GM12873 (cell line): ENCODE results near the gene LAMB3.

ENCODE experiments used
- TF ChIP-seq, protein P1 (sequence below): IDR thresholded peaks from 2 replicates; pipeline ENCODE4 v1.5.1; 2012; ENCODE audit warnings: low read depth, mild to moderate bottlenecking, moderate library complexity, low read length, control low read depth; ENCODE audit not compliant: insufficient read depth; ENCODE audit errors: missing control alignments

The LAMB3 gene

DNA sequence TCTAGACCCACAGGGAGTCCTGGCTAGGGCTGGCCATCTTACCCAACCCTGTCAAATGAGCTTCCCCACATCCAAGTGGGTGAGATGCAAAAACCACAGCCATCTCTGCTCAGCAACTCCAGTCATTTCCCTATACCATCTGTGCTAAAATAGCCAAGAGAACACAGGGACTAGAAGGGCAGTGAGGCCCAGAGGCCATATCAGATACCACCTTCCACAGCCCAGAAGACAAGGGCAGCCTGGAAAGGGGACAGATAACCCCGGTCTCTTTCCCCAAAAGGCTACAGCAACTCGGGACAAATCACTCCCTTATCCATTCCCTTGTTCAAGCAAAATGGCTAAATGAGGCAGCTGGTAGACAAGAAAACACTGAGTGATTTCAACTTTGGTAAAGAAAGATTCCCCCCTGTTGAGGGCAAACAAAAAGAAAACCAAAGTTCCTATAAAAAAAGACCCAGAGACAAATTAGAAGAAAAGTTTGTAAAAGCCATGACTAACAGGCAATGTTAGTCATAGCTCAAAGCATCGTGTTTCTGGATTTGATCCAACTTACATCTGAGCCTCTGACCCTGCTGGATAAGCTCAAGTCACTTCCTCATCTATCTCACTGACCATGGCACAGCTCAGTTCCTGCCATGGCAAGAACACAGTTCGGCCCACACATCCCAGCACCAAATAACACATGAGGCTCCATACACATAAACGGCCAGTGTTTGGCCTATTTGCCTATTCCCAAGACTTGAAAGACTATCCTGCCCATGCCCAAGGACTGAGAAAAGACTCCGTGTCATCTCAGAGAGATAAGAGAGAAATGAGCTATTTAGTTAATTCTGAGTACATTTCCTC is 3.1 kb downstream of the LAMB3 start:
- TF ChIP-seq, protein P1, sequence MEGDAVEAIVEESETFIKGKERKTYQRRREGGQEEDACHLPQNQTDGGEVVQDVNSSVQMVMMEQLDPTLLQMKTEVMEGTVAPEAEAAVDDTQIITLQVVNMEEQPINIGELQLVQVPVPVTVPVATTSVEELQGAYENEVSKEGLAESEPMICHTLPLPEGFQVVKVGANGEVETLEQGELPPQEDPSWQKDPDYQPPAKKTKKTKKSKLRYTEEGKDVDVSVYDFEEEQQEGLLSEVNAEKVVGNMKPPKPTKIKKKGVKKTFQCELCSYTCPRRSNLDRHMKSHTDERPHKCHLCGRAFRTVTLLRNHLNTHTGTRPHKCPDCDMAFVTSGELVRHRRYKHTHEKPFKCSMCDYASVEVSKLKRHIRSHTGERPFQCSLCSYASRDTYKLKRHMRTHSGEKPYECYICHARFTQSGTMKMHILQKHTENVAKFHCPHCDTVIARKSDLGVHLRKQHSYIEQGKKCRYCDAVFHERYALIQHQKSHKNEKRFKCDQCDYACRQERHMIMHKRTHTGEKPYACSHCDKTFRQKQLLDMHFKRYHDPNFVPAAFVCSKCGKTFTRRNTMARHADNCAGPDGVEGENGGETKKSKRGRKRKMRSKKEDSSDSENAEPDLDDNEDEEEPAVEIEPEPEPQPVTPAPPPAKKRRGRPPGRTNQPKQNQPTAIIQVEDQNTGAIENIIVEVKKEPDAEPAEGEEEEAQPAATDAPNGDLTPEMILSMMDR, result no peak

DNA sequence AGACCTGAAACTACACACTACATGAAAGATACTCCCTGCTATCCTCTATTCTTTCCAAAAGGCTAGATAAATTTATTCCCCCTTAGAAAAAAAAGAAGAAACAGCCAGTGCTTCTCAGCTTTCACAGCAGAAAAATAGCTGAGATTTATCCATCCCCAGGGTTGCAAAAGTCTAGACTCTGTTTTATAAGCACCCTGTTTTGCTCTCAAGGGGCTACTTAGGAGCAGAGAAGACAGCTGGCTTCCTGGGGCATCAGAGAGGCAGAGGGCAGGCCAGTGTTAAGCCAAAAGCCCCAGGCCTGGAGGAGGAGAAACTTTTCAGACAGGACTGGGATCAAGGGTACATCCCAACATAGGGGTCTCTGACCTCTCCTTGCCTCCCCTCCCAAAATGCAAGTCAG is 3.9 kb downstream of the LAMB3 start:
- TF ChIP-seq, protein P1, result no peak

DNA sequence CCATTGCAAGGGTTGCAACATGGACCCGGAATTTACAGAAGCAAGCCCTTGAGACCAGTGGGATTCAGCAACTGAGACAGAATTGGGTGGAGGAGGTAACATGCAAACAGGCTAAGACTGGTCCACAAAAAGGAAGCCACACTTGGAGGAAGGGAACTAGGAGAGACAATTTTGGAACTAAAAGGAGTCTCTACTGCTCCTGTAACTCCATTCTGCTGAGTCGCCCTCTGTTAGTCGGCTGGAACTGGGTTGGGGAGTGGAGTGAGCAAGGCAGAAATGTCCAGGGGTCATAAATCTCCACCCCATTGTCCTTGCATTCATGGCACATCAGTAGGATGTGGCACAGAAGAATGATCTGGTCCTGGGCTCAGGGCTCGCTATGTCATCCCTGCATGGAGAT is 5.1 kb downstream of the LAMB3 start:
- TF ChIP-seq, protein P1, result no peak

DNA sequence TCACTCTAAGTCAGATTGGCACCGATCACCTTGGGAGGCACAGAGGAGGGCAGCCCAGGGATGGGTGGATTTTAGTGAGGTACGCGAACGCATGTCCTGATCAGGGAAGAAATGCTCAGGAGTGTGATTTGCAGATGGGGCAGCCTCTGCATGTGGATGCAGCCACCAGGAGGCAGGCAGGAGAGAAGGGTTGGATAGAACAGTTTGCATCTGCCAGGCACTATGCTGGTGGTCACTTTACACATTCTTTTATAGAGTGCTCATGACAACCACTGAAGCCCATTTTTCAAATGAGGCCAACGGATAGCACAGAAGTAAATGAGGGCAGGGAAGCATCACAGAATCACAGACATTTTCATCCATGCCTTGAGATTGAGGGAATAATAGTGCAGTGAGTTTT is 5.7 kb downstream of the LAMB3 start:
- TF ChIP-seq, protein P1, result peak; percentile 33

DNA sequence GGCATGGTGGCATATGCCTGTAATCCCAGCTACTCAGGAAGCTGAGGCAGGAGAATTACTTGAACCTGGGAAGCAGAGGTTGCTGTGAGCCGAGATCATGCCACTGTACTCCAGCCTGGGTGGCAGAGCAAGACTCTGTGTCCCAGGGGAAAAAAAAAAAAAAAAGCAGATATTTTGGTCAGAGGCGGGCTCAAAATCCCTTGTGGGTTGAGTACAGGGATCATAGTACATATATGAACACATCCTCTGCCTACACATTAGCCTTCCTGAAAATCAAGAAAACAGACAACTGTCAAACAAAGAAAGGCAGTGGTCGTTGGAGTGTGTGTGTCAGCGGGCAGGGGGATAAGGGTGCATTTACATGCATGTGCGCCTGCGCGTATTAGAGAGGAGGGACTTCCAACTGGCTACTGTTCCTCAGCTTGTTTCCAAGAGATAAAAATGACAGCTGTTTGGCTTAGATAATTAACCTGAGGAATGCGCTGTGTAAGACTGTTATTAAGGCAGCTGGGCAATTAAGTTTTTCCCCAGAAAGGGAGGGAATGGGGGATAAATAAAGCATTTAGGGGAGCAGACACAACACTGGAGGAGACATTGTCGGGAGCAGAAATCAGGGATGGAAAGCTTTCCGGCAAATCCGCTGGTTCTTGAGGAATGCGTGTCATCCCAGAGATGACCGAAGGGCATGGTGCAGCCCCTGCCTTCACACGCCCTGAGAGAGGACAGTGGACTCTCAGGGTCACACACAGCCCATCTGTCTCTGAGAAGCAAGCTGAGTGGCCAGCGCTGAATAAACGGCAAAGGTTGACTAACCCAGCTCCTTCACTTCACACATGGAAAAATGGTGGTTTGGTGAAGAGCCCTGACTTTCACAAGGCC is 6.4 kb downstream of the LAMB3 start:
- TF ChIP-seq, protein P1, result no peak

DNA sequence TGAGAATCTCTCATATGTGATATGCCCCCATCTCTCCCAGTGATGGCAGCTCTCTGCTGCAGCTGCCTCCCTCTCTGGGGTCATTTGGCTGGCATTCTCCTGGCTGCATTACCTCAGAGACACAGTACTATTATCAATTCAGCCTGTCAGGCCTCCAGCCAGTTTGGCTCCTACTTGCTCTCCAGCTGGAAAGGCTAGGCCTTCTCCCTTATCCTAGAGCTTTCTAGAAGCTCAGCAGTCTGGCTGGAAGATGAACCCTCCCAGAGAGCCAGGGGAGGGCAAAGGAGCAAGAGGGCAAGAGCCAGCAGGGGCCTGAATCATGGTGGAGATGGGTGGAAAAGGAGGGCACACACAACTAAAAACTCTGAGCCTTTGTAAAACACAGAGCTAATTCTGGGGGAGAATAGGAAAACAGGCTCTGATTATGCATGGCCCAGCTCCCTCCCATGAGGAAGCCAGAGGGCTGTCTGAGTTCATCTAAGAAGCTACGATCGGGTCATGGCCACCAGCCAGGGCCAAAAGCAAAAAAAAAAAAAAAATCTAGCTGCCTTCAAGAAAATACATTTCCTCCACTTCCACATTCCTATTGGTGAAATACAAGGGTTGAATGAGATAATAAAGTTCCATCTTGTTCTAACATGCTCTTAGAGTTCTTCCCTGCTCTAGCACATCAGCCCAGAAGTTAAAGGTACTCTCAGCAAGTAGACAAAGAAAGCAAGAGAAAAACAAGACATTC is 8.8 kb downstream of the LAMB3 start:
- TF ChIP-seq, protein P1, result no peak
